Inflammatory macrophage (primary cell): Measurements from ENCODE around the gene SH3TC2.

Source experiments
- DNase-seq, 2 donors: peaks; one replicate each; pipeline ENCODE4 v3.0.0-alpha.2; 2020 to 2022

Gene SH3TC2

GRCh38 chr5:149027636-149028035, 35.2 kb downstream of the SH3TC2 start:
- no peak for DNase-seq

- DNase-seq = no peak
Measured at GRCh38 chr5:149024943-149025342, 37.9 kb downstream of the SH3TC2 start.

GRCh38 chr5:149024477-149024876, 38.4 kb downstream of the SH3TC2 start:
- DNase-seq = no peak

- no peak for DNase-seq
Measured at GRCh38 chr5:149022200-149022599, 40.7 kb downstream of the SH3TC2 start.

GRCh38 chr5:149019679-149020078, 43.2 kb downstream of the SH3TC2 start:
- DNase-seq = no peak

- DNase-seq = no peak
Measured at GRCh38 chr5:149018909-149019443, 43.9 kb downstream of the SH3TC2 start.

GRCh38 chr5:149017636-149018035, 45.2 kb downstream of the SH3TC2 start:
- no peak for DNase-seq

- DNase-seq = no peak
Measured at GRCh38 chr5:149015561-149015960, 47.3 kb downstream of the SH3TC2 start.

- DNase-seq = no peak
Measured at GRCh38 chr5:149015126-149015525, 47.7 kb downstream of the SH3TC2 start.

- no peak for DNase-seq
Measured at GRCh38 chr5:149014571-149015031, 48.3 kb downstream of the SH3TC2 start.

- DNase-seq = no peak
Measured at GRCh38 chr5:149013796-149014195, 49.1 kb downstream of the SH3TC2 start.

- no peak for DNase-seq
Measured at GRCh38 chr5:149012350-149012749, 50.5 kb downstream of the SH3TC2 start.

- no peak for DNase-seq
Measured at GRCh38 chr5:149011728-149012127, 51.1 kb downstream of the SH3TC2 start.

- DNase-seq = no peak
Measured at GRCh38 chr5:149011084-149011483, 51.8 kb downstream of the SH3TC2 start.

GRCh38 chr5:149007174-149007573, 55.7 kb downstream of the SH3TC2 start:
- DNase-seq = no peak

GRCh38 chr5:149006426-149006825, 56.4 kb downstream of the SH3TC2 start:
- DNase-seq = no peak

- no peak for DNase-seq
Measured at GRCh38 chr5:149005077-149005892, 57.6 kb downstream of the SH3TC2 start.

GRCh38 chr5:149004559-149004958, 58.3 kb downstream of the SH3TC2 start:
- DNase-seq = no peak

- no peak for DNase-seq
Measured at GRCh38 chr5:149002761-149003689, 59.8 kb downstream of the SH3TC2 start.

GRCh38 chr5:149002053-149002452, 60.8 kb downstream of the SH3TC2 start:
- DNase-seq = no peak

GRCh38 chr5:149001162-149001561, 61.7 kb downstream of the SH3TC2 start:
- DNase-seq = no peak

GRCh38 chr5:148999741-149000140, 63.1 kb downstream of the SH3TC2 start:
- no peak for DNase-seq

- DNase-seq = peak; percentile 67 to 83
Measured at GRCh38 chr5:148998174-148998797, 64.6 kb downstream of the SH3TC2 start.
